ENCODE data around the gene TRIM34. TPM values are rescaled to one million over a fixed set of nuclear protein-coding genes. Genes with fewer than 3 reads are reported as not detected.
"Not testable (repeated sequence)": the region's sequence is repeated elsewhere in the genome, so short reads cannot be mapped to it uniquely, and the experiment has no call there.

The TRIM34 gene
- total and polyA plus RNA-seq, 8 donors: 0.29 to 11.4 (median 3.7) TPM; not detected in 1

DNA sequence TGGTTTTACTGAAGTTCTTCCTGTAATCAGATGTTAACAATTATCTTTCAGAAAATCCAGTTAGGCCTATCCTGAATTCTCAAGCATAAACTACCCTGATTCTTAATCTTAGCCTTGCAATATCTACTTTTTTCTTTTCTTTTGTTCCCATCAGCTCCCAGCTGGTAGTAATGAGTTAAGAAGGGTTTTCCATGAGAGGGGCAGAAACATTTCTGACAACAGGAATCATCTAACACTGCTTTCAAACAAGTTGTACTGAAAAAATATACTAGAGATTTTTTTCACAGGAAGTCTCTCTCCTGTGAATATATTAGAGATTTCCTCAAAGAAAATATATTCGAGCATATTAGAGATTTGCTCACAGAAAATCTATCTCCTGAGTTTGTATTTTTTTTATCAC lies 31.7 kb upstream of the TRIM34 start:
- Histone ChIP-seq H3K27me3 (no peaks in the 10 kb centered on the region), H3K36me3 (peaks cover 0 to 5% (median 0%) of the 10 kb centered on the region in 4 donors), H3K9me3 (no peaks in the 10 kb centered on the region), H3K4me1 (peaks cover 5 to 19% (median 9%) of the 10 kb centered on the region in 4 donors), H3K27ac (no peak overlapping the region), H3K4me3 (no peak overlapping the region)
- TF ChIP-seq POLR2AphosphoS5 (IDR thresholded peaks at IDR 0.05) (no peak), POLR2A (IDR thresholded peaks at IDR 0.05) (no peak), EP300 (IDR thresholded peaks at IDR 0.05) (no peak)
- TF ChIP-seq, protein P1, sequence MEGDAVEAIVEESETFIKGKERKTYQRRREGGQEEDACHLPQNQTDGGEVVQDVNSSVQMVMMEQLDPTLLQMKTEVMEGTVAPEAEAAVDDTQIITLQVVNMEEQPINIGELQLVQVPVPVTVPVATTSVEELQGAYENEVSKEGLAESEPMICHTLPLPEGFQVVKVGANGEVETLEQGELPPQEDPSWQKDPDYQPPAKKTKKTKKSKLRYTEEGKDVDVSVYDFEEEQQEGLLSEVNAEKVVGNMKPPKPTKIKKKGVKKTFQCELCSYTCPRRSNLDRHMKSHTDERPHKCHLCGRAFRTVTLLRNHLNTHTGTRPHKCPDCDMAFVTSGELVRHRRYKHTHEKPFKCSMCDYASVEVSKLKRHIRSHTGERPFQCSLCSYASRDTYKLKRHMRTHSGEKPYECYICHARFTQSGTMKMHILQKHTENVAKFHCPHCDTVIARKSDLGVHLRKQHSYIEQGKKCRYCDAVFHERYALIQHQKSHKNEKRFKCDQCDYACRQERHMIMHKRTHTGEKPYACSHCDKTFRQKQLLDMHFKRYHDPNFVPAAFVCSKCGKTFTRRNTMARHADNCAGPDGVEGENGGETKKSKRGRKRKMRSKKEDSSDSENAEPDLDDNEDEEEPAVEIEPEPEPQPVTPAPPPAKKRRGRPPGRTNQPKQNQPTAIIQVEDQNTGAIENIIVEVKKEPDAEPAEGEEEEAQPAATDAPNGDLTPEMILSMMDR (IDR thresholded peaks at IDR 0.05): no peak
- intact Hi-C loops (cut with DNase I; ENCODE audit: low total_unique reads): no loop called here
- no peak for DNase-seq
- 20 to 36% (median 26%) methylated on average over 1 of the region's 1 CpG for WGBS, 5 donors

DNA sequence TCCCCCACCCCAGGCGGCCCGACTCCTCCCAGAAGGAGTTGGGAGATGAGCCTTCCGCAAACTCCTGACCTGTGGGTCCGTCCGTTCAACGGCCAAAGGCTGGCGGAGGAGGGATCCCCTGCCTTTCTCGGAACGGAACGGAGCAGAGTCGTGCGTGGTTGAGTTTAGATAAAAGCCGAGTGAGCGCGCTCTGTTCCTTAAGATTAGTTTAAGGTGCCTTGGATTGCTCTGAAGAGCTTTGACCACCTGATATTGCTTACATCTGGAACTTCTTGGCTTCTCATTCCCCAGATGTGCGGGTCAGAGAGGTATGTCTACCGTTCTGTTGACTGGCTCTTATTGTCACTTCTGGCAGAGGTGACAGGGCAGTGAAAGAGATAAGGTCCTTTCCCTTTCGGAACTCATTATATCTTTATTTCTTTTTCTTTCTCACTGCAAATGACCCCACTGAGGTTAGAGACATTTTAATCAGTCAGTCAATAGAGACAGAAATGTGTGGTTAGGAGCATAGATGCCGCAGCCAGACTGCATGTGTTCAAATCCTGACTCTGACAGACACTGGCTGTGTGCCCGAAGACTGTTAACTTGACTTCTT lies 28.1 kb upstream of the TRIM34 start, which contains the start of gene TRIM6:
Gene TRIM6, plus strand, starts transcription at position 31 of the 595 bp plus-strand sequence. Its CDS starts 261 bp downstream, at position 292.
- Histone ChIP-seq H3K27me3 (no peaks in the 10 kb centered on the region), H3K4me3 (peak within 1 kb of the TSS; percentile 45 to 55 (median 48)), H3K4me1 (peaks cover 5 to 29% (median 21%) of the 10 kb centered on the region in 4 donors), H3K27ac (peak within 1 kb of the TSS in 3 of 5 donors; percentile 63 to 80 (median 64)), H3K36me3 (no peaks in the 10 kb centered on the region), H3K9me3 (no peaks in the 10 kb centered on the region)
- intact Hi-C loops (cut with DNase I; ENCODE audit: low total_unique reads): no loop called here
- DNase-seq: peak; percentile 35 to 76
- TF ChIP-seq EP300 (IDR thresholded peaks at IDR 0.05) (no peak), POLR2A (IDR thresholded peaks at IDR 0.05) (no peak), POLR2AphosphoS5 (IDR thresholded peaks at IDR 0.05) (no peak)
- TF ChIP-seq, protein P1 (IDR thresholded peaks at IDR 0.05): no peak
- whole genome bisulfite sequencing, 5 donors: 3 to 8% (median 6%) methylated on average over 20 of the region's 20 CpGs

DNA sequence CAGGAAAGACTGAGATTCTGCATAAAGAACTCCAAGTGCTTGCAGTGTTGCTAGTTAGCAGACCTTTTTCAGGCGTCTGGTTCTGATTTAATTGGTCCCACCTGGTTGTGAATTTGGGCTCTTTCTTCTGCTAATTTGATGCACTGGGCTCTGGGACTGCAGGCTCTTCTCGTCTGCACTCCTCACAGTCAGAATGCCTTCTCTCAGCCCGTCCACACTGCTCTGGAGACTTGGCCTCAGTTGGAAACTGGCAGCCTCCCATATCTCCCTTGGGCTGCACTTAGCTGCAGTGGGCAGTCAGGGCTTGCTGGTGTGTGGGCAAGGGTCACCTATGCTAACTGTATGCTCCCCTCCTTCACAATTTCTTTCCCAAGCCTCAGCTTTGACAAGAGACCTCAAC lies 26.8 kb upstream of the TRIM34 start:
- H3K4me3 ChIP-seq: no peak overlapping the region
- no peak overlapping the region for H3K27ac ChIP-seq

DNA sequence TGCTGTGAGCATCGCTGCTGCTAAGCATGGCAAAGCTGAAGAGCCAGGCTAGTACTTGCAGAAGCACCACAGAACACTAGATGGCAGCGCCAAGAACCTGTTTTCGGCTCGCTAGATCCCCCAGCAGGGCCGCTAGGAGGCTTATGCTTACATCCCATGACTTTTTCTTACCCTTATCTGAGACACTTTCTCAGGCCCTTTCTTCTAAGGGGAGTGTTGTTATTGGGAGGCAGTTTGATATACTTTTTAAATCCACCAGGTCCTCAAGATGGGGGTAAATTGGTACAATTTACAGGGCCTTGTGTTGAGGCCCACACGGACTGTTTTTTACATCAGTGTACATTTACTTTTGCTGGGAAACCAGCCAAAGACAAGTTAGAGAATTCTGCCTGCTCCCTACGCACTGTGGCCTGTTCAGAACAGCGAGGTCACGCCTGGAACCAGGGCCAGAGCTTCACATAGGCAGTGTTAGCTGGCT lies 24.4 kb upstream of the TRIM34 start:
- intact Hi-C loops (cut with DNase I; ENCODE audit: low total_unique reads): no loop called here
- Histone ChIP-seq H3K36me3 (peaks cover 0 to 6% (median 0%) of the 10 kb centered on the region in 4 donors), H3K27ac (peak overlapping the region; percentile 44 to 74 (median 70)), H3K4me1 (peaks cover 5 to 29% (median 21%) of the 10 kb centered on the region in 4 donors), H3K9me3 (no peaks in the 10 kb centered on the region), H3K27me3 (no peaks in the 10 kb centered on the region), H3K4me3 (no peak overlapping the region)
- WGBS, 5 donors: 17 to 24% (median 20%) methylated on average over 8 to 9 of the region's 9 CpGs
- peak; percentile 77 to 92 for DNase-seq
- no peak for TF ChIP-seq POLR2AphosphoS5 (IDR thresholded peaks at IDR 0.05)
- TF ChIP-seq POLR2A (IDR thresholded peaks at IDR 0.05): no peak
- TF ChIP-seq, protein P1 (IDR thresholded peaks at IDR 0.05): peak in 5 of 7 experiments; percentile 53 to 72 (median 71)
- no peak for TF ChIP-seq EP300 (IDR thresholded peaks at IDR 0.05)

More for the DNA sequence above, 26.8 kb upstream of the TRIM34 start:
- WGBS, 5 donors: 46 to 60% (median 50%) methylated on average over 3 of the region's 3 CpGs
- Histone ChIP-seq H3K9me3 (no peaks in the 10 kb centered on the region), H3K4me1 (peaks cover 5 to 29% (median 21%) of the 10 kb centered on the region in 4 donors), H3K36me3 (no peaks in the 10 kb centered on the region), H3K27me3 (no peaks in the 10 kb centered on the region)
- DNase-seq: no peak
- TF ChIP-seq, protein P1 (IDR thresholded peaks at IDR 0.05): no peak
- TF ChIP-seq EP300 (IDR thresholded peaks at IDR 0.05) (no peak), POLR2AphosphoS5 (IDR thresholded peaks at IDR 0.05) (no peak), POLR2A (IDR thresholded peaks at IDR 0.05) (no peak)
- intact Hi-C loops (cut with DNase I; ENCODE audit: low total_unique reads): no loop called here

DNA sequence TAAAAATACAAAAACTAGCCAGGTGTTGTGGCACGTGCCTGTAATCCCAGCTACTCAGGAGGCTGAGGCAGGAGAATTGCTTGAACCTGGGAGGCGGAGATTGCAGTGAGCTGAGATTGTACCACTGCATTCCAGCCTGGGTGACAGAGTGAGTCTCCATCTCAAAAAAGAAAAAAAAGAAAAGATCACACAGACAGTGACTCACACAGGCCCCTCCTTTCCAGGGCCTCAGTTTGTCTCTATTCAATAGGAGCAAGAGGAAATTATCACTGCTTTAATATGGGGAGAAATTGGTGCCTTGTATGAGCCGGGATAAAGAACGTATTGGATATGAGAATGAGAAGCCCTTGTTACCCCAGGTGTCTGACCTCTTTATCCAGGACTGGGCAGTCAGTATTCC lies 22.0 kb upstream of the TRIM34 start:
- H3K9me3 ChIP-seq; H3K27me3 ChIP-seq; H3K4me3 ChIP-seq; intact Hi-C loops (cut with DNase I; ENCODE audit: low total_unique reads); H3K27ac ChIP-seq; DNase-seq; H3K36me3 ChIP-seq: not testable (repeated sequence)
- WGBS, 5 donors: 90 to 96% (median 92%) methylated on average over 4 of the region's 4 CpGs
- peaks cover 0 to 29% (median 9%) of the 10 kb centered on the region in 4 donors for H3K4me1 ChIP-seq

All from stomach (tissue), 9 donors.